Measurements from ENCODE around the gene LIPN. TPM values are rescaled to one million over a fixed set of nuclear protein-coding genes. Genes with fewer than 3 reads are reported as not detected.

Gene LIPN
- total and polyA plus RNA-seq, 2 of the 8 experiments (the other 6 are each of a cell fraction or from before 2014, with no cell fraction given), result not detected

GRCh38 chr10:88725798-88726197 is 34.0 kb upstream of the LIPN start:
- H2BK5ac ChIP-seq (ENCODE audit: low read depth, low read length), result no peak overlapping the region
- no peaks in the 10 kb centered on the region for H3K79me1 ChIP-seq (ENCODE audit: low read depth, low read length)
- H3K18ac ChIP-seq (ENCODE audit: extremely low read depth, low read length), result no peak overlapping the region
- no peaks in the 10 kb centered on the region for H3K36me3 ChIP-seq (ENCODE audit: control insufficient read depth in 2 of 4, insufficient read depth in 4 of 4, low read length in 3 of 4)
- ChIA-PET CTCF (ENCODE audit: partially characterized antibody) (interaction anchor here (1.1 to 5.9 kb wide), 9 partner anchors 14 to 207 kb away, joined by 3 to 63 read pairs (median 19); no protein-coding TSS in a partner anchor), POLR2A (ENCODE audit: partially characterized antibody) (interaction anchor here (1.2 kb wide), 1 partner anchor 23 kb away, joined by 4 read pairs; no protein-coding TSS in a partner anchor)
- H3K56ac ChIP-seq (replicated peaks; ENCODE audit: insufficient read length, low read depth, low read length), result no peak overlapping the region
- H2BK12ac ChIP-seq (ENCODE audit: low read depth, low read length), result no peak overlapping the region
- no peak overlapping the region for H3K4me3 ChIP-seq (ENCODE audit: extremely low read depth in 1 of 4, insufficient read depth in 2 of 4, low read depth in 3 of 4, low read length in 4 of 4)
- no peak overlapping the region for H2BK120ac ChIP-seq (replicated peaks; ENCODE audit: low read depth, low read length)
- H3K4me1 ChIP-seq (replicated peaks in 1 of 4; ENCODE audit: control insufficient read depth in 3 of 4, insufficient read depth in 4 of 4, low read length in 3 of 4), result peaks cover 0 to 4% (median 2%) of the 10 kb centered on the region in 4 experiments; a peak in 3 of 7 replicates
- H3K9me3 ChIP-seq (ENCODE audit: insufficient read depth in 2 of 2, low read depth in 1 of 2, low read length in 1 of 2), result no peaks in the 10 kb centered on the region
- no peak overlapping the region for H2AK5ac ChIP-seq (ENCODE audit: low read depth, low read length)
- no peak overlapping the region for H3K4me2 ChIP-seq (ENCODE audit: insufficient read depth in 1 of 2, low read depth in 2 of 2, low read length in 2 of 2)
- TF ChIP-seq TCF12 (IDR thresholded peaks at IDR 0.05; ENCODE audit: low read depth, low read length) (no peak), JUND (IDR thresholded peaks at IDR 0.05; ENCODE audit: low read length) (no peak), RBBP5 (IDR thresholded peaks at IDR 0.05; ENCODE audit: borderline replicate concordance, low read depth, low read length) (no peak), SIRT6 (IDR thresholded peaks at IDR 0.05; ENCODE audit: low read length) (no peak), NRF1 (IDR thresholded peaks at IDR 0.05; ENCODE audit: low read depth, low read length) (no peak), CTBP2 (IDR thresholded peaks at IDR 0.05; ENCODE audit: borderline replicate concordance, insufficient read depth, insufficient read length, low read length) (no peak), KDM1A (IDR thresholded peaks at IDR 0.05; ENCODE audit: borderline replicate concordance, low read length) (no peak), FOSL1 (IDR thresholded peaks at IDR 0.05; ENCODE audit: insufficient read depth, low read depth, low read length) (no peak), GABPA (IDR thresholded peaks at IDR 0.05; ENCODE audit: borderline replicate concordance, insufficient read depth, low read length) (no peak)
- H4K8ac ChIP-seq (ENCODE audit: extremely low read depth, insufficient read depth, low read length), result no peak overlapping the region
- H3K27ac ChIP-seq (ENCODE audit: low read depth, low read length), result no peak overlapping the region
- peaks cover 0 to 3% (median 0%) of the 10 kb centered on the region in 4 experiments; a peak in 2 of 7 replicates for H3K27me3 ChIP-seq (replicated peaks in 1 of 4; ENCODE audit: control insufficient read depth in 3 of 4, extremely low read depth in 1 of 4, insufficient read depth in 3 of 4, low read length in 3 of 4)
- H4K91ac ChIP-seq (replicated peaks; ENCODE audit: insufficient read length, low read length), result no peak overlapping the region
- H2BK15ac ChIP-seq (ENCODE audit: low read length), result no peak overlapping the region
- H3K4ac ChIP-seq (replicated peaks; ENCODE audit: insufficient read length, low read depth, low read length), result no peak overlapping the region
- no peak overlapping the region for H3K14ac ChIP-seq (ENCODE audit: insufficient read length)
- no peaks in the 10 kb centered on the region for H4K20me1 ChIP-seq (replicated peaks in 1 of 2; ENCODE audit: control insufficient read depth in 1 of 2, insufficient read depth in 2 of 2, low read length in 2 of 2)
- no peak overlapping the region for H2AFZ ChIP-seq (ENCODE audit: low read length)
- 86% methylated on average over 1 of the region's 1 CpG; no CpG with 5 or more reads in 1 of the 2 experiments for WGBS, 2 experiments (ENCODE audit: extremely low coverage in 1 of 2, insufficient coverage in 1 of 2, insufficient read length in 1 of 2, insufficient replicate concordance in 2 of 2, low coverage in 1 of 2, low lambda C conversion rate in 2 of 2, missing lambda C conversion rate in 1 of 2)
- H3K79me2 ChIP-seq (ENCODE audit: control insufficient read depth in 1 of 2, insufficient read depth in 2 of 2, low read length in 2 of 2), result no peaks in the 10 kb centered on the region
- FAIRE-seq (no peak), DNase-seq (ENCODE audit: low read depth in 1 of 2, low spot score in 2 of 2) (no peak)
- no peak overlapping the region for H3K23ac ChIP-seq (ENCODE audit: insufficient read length)
- no peak overlapping the region for H4K5ac ChIP-seq (ENCODE audit: insufficient read length, low read depth, low read length)
- no peak overlapping the region for H2BK20ac ChIP-seq (ENCODE audit: low read length)
- H3K23me2 ChIP-seq (ENCODE audit: low read depth, low read length), result no peaks in the 10 kb centered on the region; the same call in 1 of the 2 replicates
- no peak overlapping the region for H3K9ac ChIP-seq (replicated peaks in 1 of 4; ENCODE audit: extremely low read depth in 1 of 4, low read depth in 3 of 4, low read length in 3 of 4)
